ENCODE data around the gene C10orf90.

C10orf90 gene

DNA sequence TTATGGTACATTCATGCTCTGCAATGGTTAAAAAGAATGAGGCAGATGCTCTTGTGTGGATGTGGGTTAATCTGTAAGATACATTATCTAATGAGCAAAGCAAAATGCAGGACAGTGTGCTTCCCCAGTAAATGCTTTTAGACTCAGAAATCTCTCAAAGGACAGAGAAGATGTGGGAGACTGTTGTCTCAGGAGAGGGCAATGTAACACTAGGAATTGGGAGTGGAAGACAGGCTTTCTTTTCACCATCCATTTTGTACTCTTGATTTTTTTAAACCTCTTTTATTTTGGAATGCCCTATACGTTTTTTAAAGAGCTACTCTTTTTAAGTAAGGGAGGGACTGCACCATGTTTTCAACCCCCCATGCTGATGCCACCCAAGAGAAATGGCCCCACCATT lies 204.7 kb downstream of the C10orf90 start:
- no peak overlapping the region for H3K27ac ChIP-seq
- TF ChIP-seq, protein P1, sequence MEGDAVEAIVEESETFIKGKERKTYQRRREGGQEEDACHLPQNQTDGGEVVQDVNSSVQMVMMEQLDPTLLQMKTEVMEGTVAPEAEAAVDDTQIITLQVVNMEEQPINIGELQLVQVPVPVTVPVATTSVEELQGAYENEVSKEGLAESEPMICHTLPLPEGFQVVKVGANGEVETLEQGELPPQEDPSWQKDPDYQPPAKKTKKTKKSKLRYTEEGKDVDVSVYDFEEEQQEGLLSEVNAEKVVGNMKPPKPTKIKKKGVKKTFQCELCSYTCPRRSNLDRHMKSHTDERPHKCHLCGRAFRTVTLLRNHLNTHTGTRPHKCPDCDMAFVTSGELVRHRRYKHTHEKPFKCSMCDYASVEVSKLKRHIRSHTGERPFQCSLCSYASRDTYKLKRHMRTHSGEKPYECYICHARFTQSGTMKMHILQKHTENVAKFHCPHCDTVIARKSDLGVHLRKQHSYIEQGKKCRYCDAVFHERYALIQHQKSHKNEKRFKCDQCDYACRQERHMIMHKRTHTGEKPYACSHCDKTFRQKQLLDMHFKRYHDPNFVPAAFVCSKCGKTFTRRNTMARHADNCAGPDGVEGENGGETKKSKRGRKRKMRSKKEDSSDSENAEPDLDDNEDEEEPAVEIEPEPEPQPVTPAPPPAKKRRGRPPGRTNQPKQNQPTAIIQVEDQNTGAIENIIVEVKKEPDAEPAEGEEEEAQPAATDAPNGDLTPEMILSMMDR (IDR thresholded peaks at IDR 0.05) = no peak
- TF ChIP-seq ZFX (IDR thresholded peaks at IDR 0.05; ENCODE audit: borderline replicate concordance) = no peak

- no peak overlapping the region for H3K27ac ChIP-seq
- TF ChIP-seq, protein P1 (IDR thresholded peaks at IDR 0.05) = no peak
- TF ChIP-seq ZFX (IDR thresholded peaks at IDR 0.05; ENCODE audit: borderline replicate concordance) = no peak
Measured at GRCh38 chr10:126463286-126463685, 207.2 kb downstream of the C10orf90 start.

DNA sequence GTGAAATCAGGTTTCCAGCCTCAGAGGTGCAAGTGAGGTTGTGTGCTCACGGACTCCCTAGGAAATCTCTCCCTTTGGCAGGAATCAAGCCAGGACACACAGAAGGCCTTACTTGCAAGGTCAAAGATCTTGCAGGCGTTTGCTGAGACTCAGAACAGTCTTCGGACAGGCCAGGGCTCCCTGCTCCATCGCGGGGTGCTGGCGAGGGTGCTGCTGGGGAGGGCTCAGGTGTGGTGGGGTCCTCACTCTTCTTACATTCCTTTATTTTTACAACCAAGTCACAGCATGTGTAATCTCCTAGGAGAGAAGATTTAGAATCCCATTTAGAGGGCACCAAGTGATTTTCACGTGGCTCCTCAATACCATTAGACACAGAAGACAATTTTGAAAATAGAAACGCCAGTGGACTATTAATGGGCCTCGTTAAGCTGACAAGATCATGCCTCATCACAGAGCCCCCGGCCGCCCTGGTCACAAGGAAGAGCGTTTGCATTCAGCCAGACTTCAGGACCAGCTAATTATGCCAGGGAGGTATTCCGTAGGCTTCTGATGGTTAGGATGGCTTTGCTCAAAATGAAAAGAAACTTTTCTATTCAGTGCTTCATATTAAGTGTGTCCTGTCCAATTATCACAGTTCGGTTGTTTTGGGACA lies 209.1 kb downstream of the C10orf90 start:
- TF ChIP-seq, protein P1 (IDR thresholded peaks at IDR 0.05) = no peak
- no peak for TF ChIP-seq ZFX (IDR thresholded peaks at IDR 0.05; ENCODE audit: borderline replicate concordance)
- H3K27ac ChIP-seq = no peak overlapping the region

- H3K27ac ChIP-seq = no peak overlapping the region
- TF ChIP-seq ZFX (IDR thresholded peaks at IDR 0.05; ENCODE audit: borderline replicate concordance) = no peak
- TF ChIP-seq, protein P1 (IDR thresholded peaks at IDR 0.05) = no peak
Measured at GRCh38 chr10:126459878-126460481, 210.5 kb downstream of the C10orf90 start.

GRCh38 chr10:126459032-126459831 lies 211.3 kb downstream of the C10orf90 start:
- TF ChIP-seq ZFX (IDR thresholded peaks at IDR 0.05; ENCODE audit: borderline replicate concordance) = no peak
- TF ChIP-seq, protein P1 (IDR thresholded peaks at IDR 0.05) = no peak
- H3K27ac ChIP-seq = no peak overlapping the region

DNA sequence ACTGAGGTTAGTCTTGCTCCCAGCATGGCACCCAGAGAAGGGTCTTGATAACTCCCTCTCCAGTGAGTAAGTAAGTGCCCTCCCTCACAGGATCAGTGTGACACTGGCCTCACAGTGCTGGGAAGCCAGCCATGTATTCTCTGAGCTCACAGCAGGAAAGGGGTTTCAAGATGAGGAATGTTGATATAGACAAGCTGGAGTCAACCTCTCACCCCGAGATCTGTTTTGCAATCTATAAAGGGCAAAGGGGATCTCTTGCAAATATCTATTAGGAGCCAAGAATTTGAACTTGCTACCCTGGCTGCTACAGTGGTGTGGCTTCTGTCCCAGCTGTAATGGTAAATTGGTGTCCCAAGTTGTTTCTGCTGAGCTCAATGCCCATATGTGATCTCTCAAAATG lies 212.0 kb downstream of the C10orf90 start:
- no peak for TF ChIP-seq ZFX (IDR thresholded peaks at IDR 0.05; ENCODE audit: borderline replicate concordance)
- TF ChIP-seq, protein P1 (IDR thresholded peaks at IDR 0.05) = no peak
- no peak overlapping the region for H3K27ac ChIP-seq

- H3K27ac ChIP-seq = no peak overlapping the region
- TF ChIP-seq ZFX (IDR thresholded peaks at IDR 0.05; ENCODE audit: borderline replicate concordance) = no peak
- TF ChIP-seq, protein P1 (IDR thresholded peaks at IDR 0.05) = no peak
Measured at GRCh38 chr10:126456632-126457031, 213.9 kb downstream of the C10orf90 start.

Measured in 22Rv1 (cell line).